Measurements from ENCODE around the gene DLX2. TPM values are rescaled to one million over a fixed set of nuclear protein-coding genes. Genes with fewer than 3 reads are reported as not detected.
"Not testable (repeated sequence)": the region's sequence is repeated elsewhere in the genome, so short reads cannot be mapped to it uniquely, and the experiment has no call there.

DLX2 gene
- polyA plus RNA-seq, 2 donors = not detected

GRCh38 chr2:172129404-172129803 lies 26.7 kb upstream of the DLX2 start:
- Histone ChIP-seq H3K9me3 (ENCODE audit: control insufficient read depth in 2 of 2, insufficient read depth in 1 of 2, low read depth in 1 of 2, low read length in 1 of 2) (no peaks in the 10 kb centered on the region), H3K36me3 (ENCODE audit: control insufficient read depth in 2 of 2, insufficient read depth in 2 of 2, low read length in 1 of 2) (no peaks in the 10 kb centered on the region), H3K27ac (ENCODE audit: low read depth in 2 of 2, low read length in 1 of 2) (no peak overlapping the region), H3K4me3 (ENCODE audit: low read depth in 1 of 2, low read length in 2 of 2) (no peak overlapping the region), H3K27me3 (ENCODE audit: control insufficient read depth in 1 of 2, insufficient read depth in 2 of 2, low read length in 2 of 2) (no peaks in the 10 kb centered on the region), H3K4me1 (ENCODE audit: control insufficient read depth in 2 of 2, insufficient read depth in 2 of 2, low read length in 1 of 2) (no peaks in the 10 kb centered on the region)

GRCh38 chr2:172128484-172128883 lies 25.8 kb upstream of the DLX2 start:
- Histone ChIP-seq H3K4me1 (ENCODE audit: control insufficient read depth in 2 of 2, insufficient read depth in 2 of 2, low read length in 1 of 2) (no peaks in the 10 kb centered on the region), H3K27me3 (ENCODE audit: control insufficient read depth in 1 of 2, insufficient read depth in 2 of 2, low read length in 2 of 2) (no peaks in the 10 kb centered on the region), H3K36me3 (ENCODE audit: control insufficient read depth in 2 of 2, insufficient read depth in 2 of 2, low read length in 1 of 2) (no peaks in the 10 kb centered on the region), H3K9me3 (ENCODE audit: control insufficient read depth in 2 of 2, insufficient read depth in 1 of 2, low read depth in 1 of 2, low read length in 1 of 2) (no peaks in the 10 kb centered on the region), H3K27ac (ENCODE audit: low read depth in 2 of 2, low read length in 1 of 2) (no peak overlapping the region), H3K4me3 (ENCODE audit: low read depth in 1 of 2, low read length in 2 of 2) (no peak overlapping the region)

- Histone ChIP-seq H3K4me3 (ENCODE audit: low read depth in 1 of 2, low read length in 2 of 2) (no peak overlapping the region), H3K9me3 (ENCODE audit: control insufficient read depth in 2 of 2, insufficient read depth in 1 of 2, low read depth in 1 of 2, low read length in 1 of 2) (no peaks in the 10 kb centered on the region), H3K27ac (ENCODE audit: low read depth in 2 of 2, low read length in 1 of 2) (no peak overlapping the region), H3K27me3 (ENCODE audit: control insufficient read depth in 1 of 2, insufficient read depth in 2 of 2, low read length in 2 of 2) (no peaks in the 10 kb centered on the region), H3K4me1 (ENCODE audit: control insufficient read depth in 2 of 2, insufficient read depth in 2 of 2, low read length in 1 of 2) (no peaks in the 10 kb centered on the region), H3K36me3 (ENCODE audit: control insufficient read depth in 2 of 2, insufficient read depth in 2 of 2, low read length in 1 of 2) (no peaks in the 10 kb centered on the region)
- WGBS, 2 donors = 62 to 68% methylated on average over 2 of the region's 2 CpGs
Measured at GRCh38 chr2:172120118-172120517, 17.4 kb upstream of the DLX2 start.

GRCh38 chr2:172119089-172119488 lies 16.4 kb upstream of the DLX2 start:
- Histone ChIP-seq H3K4me1 (ENCODE audit: control insufficient read depth in 2 of 2, insufficient read depth in 2 of 2, low read length in 1 of 2) (no peaks in the 10 kb centered on the region), H3K4me3 (ENCODE audit: low read depth in 1 of 2, low read length in 2 of 2) (no peak overlapping the region), H3K36me3 (ENCODE audit: control insufficient read depth in 2 of 2, insufficient read depth in 2 of 2, low read length in 1 of 2) (no peaks in the 10 kb centered on the region), H3K9me3 (ENCODE audit: control insufficient read depth in 2 of 2, insufficient read depth in 1 of 2, low read depth in 1 of 2, low read length in 1 of 2) (no peaks in the 10 kb centered on the region), H3K27ac (ENCODE audit: low read depth in 2 of 2, low read length in 1 of 2) (no peak overlapping the region), H3K27me3 (ENCODE audit: control insufficient read depth in 1 of 2, insufficient read depth in 2 of 2, low read length in 2 of 2) (no peaks in the 10 kb centered on the region)

GRCh38 chr2:172116107-172116506 lies 13.4 kb upstream of the DLX2 start:
- Histone ChIP-seq H3K27ac (ENCODE audit: low read depth in 2 of 2, low read length in 1 of 2) (no peak overlapping the region), H3K4me1 (ENCODE audit: control insufficient read depth in 2 of 2, insufficient read depth in 2 of 2, low read length in 1 of 2) (no peaks in the 10 kb centered on the region), H3K36me3 (ENCODE audit: control insufficient read depth in 2 of 2, insufficient read depth in 2 of 2, low read length in 1 of 2) (no peaks in the 10 kb centered on the region), H3K9me3 (ENCODE audit: control insufficient read depth in 2 of 2, insufficient read depth in 1 of 2, low read depth in 1 of 2, low read length in 1 of 2) (no peaks in the 10 kb centered on the region), H3K4me3 (ENCODE audit: low read depth in 1 of 2, low read length in 2 of 2) (no peak overlapping the region), H3K27me3 (ENCODE audit: control insufficient read depth in 1 of 2, insufficient read depth in 2 of 2, low read length in 2 of 2) (no peaks in the 10 kb centered on the region)
- 76 to 78% methylated on average over 5 of the region's 5 CpGs for WGBS, 2 donors

GRCh38 chr2:172114579-172114978 lies 11.9 kb upstream of the DLX2 start:
- H3K27me3 ChIP-seq (ENCODE audit: control insufficient read depth in 1 of 2, insufficient read depth in 2 of 2, low read length in 2 of 2) = peaks cover 4 to 5% of the 10 kb centered on the region in 2 donors
- H3K9me3 ChIP-seq (ENCODE audit: control insufficient read depth in 2 of 2, insufficient read depth in 1 of 2, low read depth in 1 of 2, low read length in 1 of 2) = no peaks in the 10 kb centered on the region

GRCh38 chr2:172114176-172114575 lies 11.5 kb upstream of the DLX2 start:
- not testable (repeated sequence) for H3K4me1 ChIP-seq (ENCODE audit: control insufficient read depth in 2 of 2, insufficient read depth in 2 of 2, low read length in 1 of 2)
- WGBS, 2 donors = 91 to 92% methylated on average over 6 of the region's 6 CpGs

More at GRCh38 chr2:172114579-172114978, 11.9 kb upstream of the DLX2 start:
- 61 to 68% methylated on average over 3 of the region's 3 CpGs for WGBS, 2 donors
- Histone ChIP-seq H3K27ac (ENCODE audit: low read depth in 2 of 2, low read length in 1 of 2) (no peak overlapping the region), H3K4me1 (ENCODE audit: control insufficient read depth in 2 of 2, insufficient read depth in 2 of 2, low read length in 1 of 2) (no peaks in the 10 kb centered on the region), H3K4me3 (ENCODE audit: low read depth in 1 of 2, low read length in 2 of 2) (no peak overlapping the region), H3K36me3 (ENCODE audit: control insufficient read depth in 2 of 2, insufficient read depth in 2 of 2, low read length in 1 of 2) (no peaks in the 10 kb centered on the region)

GRCh38 chr2:172113617-172114016 lies 10.9 kb upstream of the DLX2 start:
- H3K4me3 ChIP-seq (ENCODE audit: low read depth in 1 of 2, low read length in 2 of 2) = no peak overlapping the region
- H3K4me1 ChIP-seq (ENCODE audit: control insufficient read depth in 2 of 2, insufficient read depth in 2 of 2, low read length in 1 of 2) = no peaks in the 10 kb centered on the region
- 38 to 44% methylated on average over 2 of the region's 2 CpGs for WGBS, 2 donors
- peaks cover 5 to 8% of the 10 kb centered on the region in 2 donors for H3K27me3 ChIP-seq (ENCODE audit: control insufficient read depth in 1 of 2, insufficient read depth in 2 of 2, low read length in 2 of 2)
- H3K9me3 ChIP-seq (ENCODE audit: control insufficient read depth in 2 of 2, insufficient read depth in 1 of 2, low read depth in 1 of 2, low read length in 1 of 2) = no peaks in the 10 kb centered on the region
- H3K36me3 ChIP-seq (ENCODE audit: control insufficient read depth in 2 of 2, insufficient read depth in 2 of 2, low read length in 1 of 2) = no peaks in the 10 kb centered on the region
- H3K27ac ChIP-seq (ENCODE audit: low read depth in 2 of 2, low read length in 1 of 2) = no peak overlapping the region

More at GRCh38 chr2:172114176-172114575, 11.5 kb upstream of the DLX2 start:
- not testable (repeated sequence) for H3K36me3 ChIP-seq (ENCODE audit: control insufficient read depth in 2 of 2, insufficient read depth in 2 of 2, low read length in 1 of 2); H3K27ac ChIP-seq (ENCODE audit: low read depth in 2 of 2, low read length in 1 of 2); H3K27me3 ChIP-seq (ENCODE audit: control insufficient read depth in 1 of 2, insufficient read depth in 2 of 2, low read length in 2 of 2); H3K9me3 ChIP-seq (ENCODE audit: control insufficient read depth in 2 of 2, insufficient read depth in 1 of 2, low read depth in 1 of 2, low read length in 1 of 2); H3K4me3 ChIP-seq (ENCODE audit: low read depth in 1 of 2, low read length in 2 of 2)

- no peak overlapping the region for H3K27ac ChIP-seq (ENCODE audit: low read depth in 2 of 2, low read length in 1 of 2)
- H3K4me3 ChIP-seq (ENCODE audit: low read depth in 1 of 2, low read length in 2 of 2) = no peak overlapping the region
- H3K9me3 ChIP-seq (ENCODE audit: control insufficient read depth in 2 of 2, insufficient read depth in 1 of 2, low read depth in 1 of 2, low read length in 1 of 2) = no peaks in the 10 kb centered on the region
- peaks cover 3 to 11% of the 10 kb centered on the region in 2 donors for H3K4me1 ChIP-seq (ENCODE audit: control insufficient read depth in 2 of 2, insufficient read depth in 2 of 2, low read length in 1 of 2)
- WGBS, 2 donors = 58 to 59% methylated on average over 31 of the region's 31 CpGs
- H3K27me3 ChIP-seq (ENCODE audit: control insufficient read depth in 1 of 2, insufficient read depth in 2 of 2, low read length in 2 of 2) = peaks cover 5 to 30% of the 10 kb centered on the region in 2 donors
- no peaks in the 10 kb centered on the region for H3K36me3 ChIP-seq (ENCODE audit: control insufficient read depth in 2 of 2, insufficient read depth in 2 of 2, low read length in 1 of 2)
Measured at GRCh38 chr2:172109988-172110811, 7.5 kb upstream of the DLX2 start.
